ENCODE measurements around the gene SRA1.

GRCh38 chr5:140576776-140577201 is 19.5 kb upstream of the SRA1 start:
- TF ChIP-seq ZNF274 (IDR thresholded peaks at IDR 0.05; ENCODE audit: low read length) (no peak), ZNF274 (tag by site-specific recombination; IDR thresholded peaks at IDR 0.05; ENCODE audit: borderline replicate concordance) (no peak), ZBTB11 (tag by site-specific recombination; conservative IDR thresholded peaks at IDR 0.05; ENCODE audit: low read depth) (no peak), ZIC2 (tag by site-specific recombination; IDR thresholded peaks at IDR 0.05) (no peak), WT1 (tag by site-specific recombination; IDR thresholded peaks at IDR 0.05) (no peak), CTCF (tag by site-specific recombination; IDR thresholded peaks at IDR 0.05) (no peak), OSR2 (tag by site-specific recombination; IDR thresholded peaks at IDR 0.05) (no peak), PBX3 (CRISPR knock-in tag; IDR thresholded peaks at IDR 0.05) (no peak), ZNF138 (tag by site-specific recombination; IDR thresholded peaks at IDR 0.05; ENCODE audit: borderline replicate concordance) (no peak), ZNF280D (tag by site-specific recombination; IDR thresholded peaks at IDR 0.05) (no peak), TCF7L2 (IDR thresholded peaks at IDR 0.05; ENCODE audit: borderline replicate concordance, low read depth, low read length) (no peak), KLF9 (tag by site-specific recombination; IDR thresholded peaks at IDR 0.05; ENCODE audit: low read depth) (no peak), ZFHX2 (tag by site-specific recombination; conservative IDR thresholded peaks at IDR 0.05) (no peak), BCL11B (tag by site-specific recombination; IDR thresholded peaks at IDR 0.05; ENCODE audit: low read depth) (no peak), REST (tag by site-specific recombination; IDR thresholded peaks at IDR 0.05) (no peak)
